Fibroblast of the aortic adventitia (primary cell): ENCODE measurements around the gene TAF7. TPM values are rescaled to one million over a fixed set of nuclear protein-coding genes. Genes with fewer than 3 reads are reported as not detected.

Experiments used
- DNase-seq: peaks from one replicate; pipeline ENCODE4 v3.0.0-alpha.2; 2010; ENCODE audit warnings: low read depth
- H3K4me3 ChIP-seq: 2 replicates; pipeline ENCODE4 v1.5.1; 2011; ENCODE audit warnings: low read depth, mild to moderate bottlenecking, control low read depth, low read length, moderate library complexity
- CTCF ChIP-seq: IDR thresholded peaks from 2 replicates; pipeline ENCODE4 v1.5.1; 2011; ENCODE audit warnings: mild to moderate bottlenecking, low read length, control low read depth, inconsistent platforms; ENCODE audit not compliant: insufficient read depth
- total RNA-seq: library from RNA; depleted of rRNA; stranded (reverse); fragments of >200 nt; gene quantifications from 2 replicates; pipeline ENCODE4 v1.2.3, GENCODE V29; 2012; ENCODE audit warnings: low replicate concordance

The TAF7 gene
- total RNA-seq, 1 donor, result 66.0 TPM

- DNase-seq, result peak; percentile 75
- H3K4me3 ChIP-seq, result peak within 1 kb of the TSS; percentile 64
- TF ChIP-seq CTCF, result peak; percentile 55
These were observed 39.3 kb upstream of the TAF7 start, which contains the start of gene PCDHGB2 for GRCh38 chr5:141359790-141360426. Gene PCDHGB2 (plus strand): TSS chr5:141359994. CDS start chr5:141360136, 142 bp downstream.

- H3K4me3 ChIP-seq, result no peak overlapping the region
- TF ChIP-seq CTCF, result no peak
- DNase-seq, result no peak
These were observed 36.4 kb upstream of the TAF7 start for GRCh38 chr5:141356950-141357349.

- H3K4me3 ChIP-seq, result no peak overlapping the region
- no peak for DNase-seq
- TF ChIP-seq CTCF, result no peak
These were observed 35.5 kb upstream of the TAF7 start for GRCh38 chr5:141356133-141356532.

GRCh38 chr5:141355641-141356040, 35.1 kb upstream of the TAF7 start:
- no peak overlapping the region for H3K4me3 ChIP-seq
- DNase-seq, result no peak
- no peak for TF ChIP-seq CTCF

- TF ChIP-seq CTCF, result peak; percentile 52
- peak within 1 kb of the TSS; percentile 46 for H3K4me3 ChIP-seq
- DNase-seq, result peak; percentile 53
These were observed 34.4 kb upstream of the TAF7 start, which contains the start of gene PCDHGA4 for GRCh38 chr5:141354900-141355469. Gene PCDHGA4 (plus strand): TSS chr5:141355021. CDS start chr5:141355108, 87 bp downstream.

GRCh38 chr5:141351591-141351990, 31.0 kb upstream of the TAF7 start:
- H3K4me3 ChIP-seq, result no peak overlapping the region
- no peak for DNase-seq
- no peak for TF ChIP-seq CTCF
